VCaP (cell line): ENCODE data around the gene CAPN12.
A peak's percentile ranks its signal among the peaks of the same experiment; 100 is the strongest.

Experiments used
- H3K27ac ChIP-seq: fragments of 450-650 bp; 2 replicates; pipeline ENCODE4 v1.5.1; 2017
- TF ChIP-seq, protein P1 (sequence below): fragments of 450-650 bp; conservative IDR thresholded peaks from 2 replicates; pipeline ENCODE4 v1.5.1; 2017; ENCODE audit warnings: mild to moderate bottlenecking, moderate library complexity

The CAPN12 gene

GRCh38 chr19:38684862-38685665 lies 59.2 kb downstream of the CAPN12 start:
- peak overlapping the region; percentile 9; the same call in 1 of the 2 replicates for H3K27ac ChIP-seq
- TF ChIP-seq, protein P1, sequence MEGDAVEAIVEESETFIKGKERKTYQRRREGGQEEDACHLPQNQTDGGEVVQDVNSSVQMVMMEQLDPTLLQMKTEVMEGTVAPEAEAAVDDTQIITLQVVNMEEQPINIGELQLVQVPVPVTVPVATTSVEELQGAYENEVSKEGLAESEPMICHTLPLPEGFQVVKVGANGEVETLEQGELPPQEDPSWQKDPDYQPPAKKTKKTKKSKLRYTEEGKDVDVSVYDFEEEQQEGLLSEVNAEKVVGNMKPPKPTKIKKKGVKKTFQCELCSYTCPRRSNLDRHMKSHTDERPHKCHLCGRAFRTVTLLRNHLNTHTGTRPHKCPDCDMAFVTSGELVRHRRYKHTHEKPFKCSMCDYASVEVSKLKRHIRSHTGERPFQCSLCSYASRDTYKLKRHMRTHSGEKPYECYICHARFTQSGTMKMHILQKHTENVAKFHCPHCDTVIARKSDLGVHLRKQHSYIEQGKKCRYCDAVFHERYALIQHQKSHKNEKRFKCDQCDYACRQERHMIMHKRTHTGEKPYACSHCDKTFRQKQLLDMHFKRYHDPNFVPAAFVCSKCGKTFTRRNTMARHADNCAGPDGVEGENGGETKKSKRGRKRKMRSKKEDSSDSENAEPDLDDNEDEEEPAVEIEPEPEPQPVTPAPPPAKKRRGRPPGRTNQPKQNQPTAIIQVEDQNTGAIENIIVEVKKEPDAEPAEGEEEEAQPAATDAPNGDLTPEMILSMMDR = no peak

DNA sequence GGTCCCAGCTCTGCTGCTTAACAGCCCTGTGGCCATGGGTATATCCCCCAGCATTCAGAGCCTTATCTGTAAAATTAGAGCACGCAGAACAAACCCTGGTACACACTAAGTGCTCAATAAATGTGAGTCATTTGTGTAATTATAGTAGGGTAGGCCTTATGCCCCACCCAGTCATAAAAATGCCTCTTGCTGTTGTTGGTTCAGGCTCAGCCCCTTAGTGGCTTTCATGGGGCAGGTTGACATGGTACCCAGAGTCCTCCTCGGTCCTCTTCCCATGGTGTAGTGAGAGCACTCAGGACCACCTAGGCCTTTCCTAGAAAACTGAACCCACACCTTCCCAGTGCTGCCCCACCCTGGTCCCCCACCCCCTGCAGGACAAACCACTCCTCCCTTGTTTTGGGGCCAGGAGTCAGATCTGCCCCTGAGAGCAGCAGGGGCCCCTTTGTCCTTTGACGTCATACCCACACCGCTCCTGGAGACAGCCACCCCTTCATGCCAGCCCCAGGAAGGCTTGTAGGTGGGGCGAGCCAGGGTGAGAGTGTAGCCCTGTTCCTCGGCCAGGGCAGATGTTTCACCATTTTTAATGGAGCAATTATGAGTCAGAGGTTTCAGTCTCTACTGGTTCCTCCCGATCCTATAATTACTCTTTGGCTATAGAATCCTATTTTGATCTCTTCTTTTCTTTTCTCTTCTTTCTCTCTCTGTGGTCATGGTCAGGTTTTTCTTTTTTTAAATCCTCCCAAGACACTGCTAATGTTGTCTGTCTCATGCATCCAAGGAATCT lies 60.0 kb downstream of the CAPN12 start:
- TF ChIP-seq, protein P1 = no peak
- 0 out of 2 replicates have a peak overlapping the region, but pooled peaks have one; percentile 9 for H3K27ac ChIP-seq

- H3K27ac ChIP-seq = no peak overlapping the region
Measured at GRCh38 chr19:38683393-38684077, 60.7 kb downstream of the CAPN12 start.

DNA sequence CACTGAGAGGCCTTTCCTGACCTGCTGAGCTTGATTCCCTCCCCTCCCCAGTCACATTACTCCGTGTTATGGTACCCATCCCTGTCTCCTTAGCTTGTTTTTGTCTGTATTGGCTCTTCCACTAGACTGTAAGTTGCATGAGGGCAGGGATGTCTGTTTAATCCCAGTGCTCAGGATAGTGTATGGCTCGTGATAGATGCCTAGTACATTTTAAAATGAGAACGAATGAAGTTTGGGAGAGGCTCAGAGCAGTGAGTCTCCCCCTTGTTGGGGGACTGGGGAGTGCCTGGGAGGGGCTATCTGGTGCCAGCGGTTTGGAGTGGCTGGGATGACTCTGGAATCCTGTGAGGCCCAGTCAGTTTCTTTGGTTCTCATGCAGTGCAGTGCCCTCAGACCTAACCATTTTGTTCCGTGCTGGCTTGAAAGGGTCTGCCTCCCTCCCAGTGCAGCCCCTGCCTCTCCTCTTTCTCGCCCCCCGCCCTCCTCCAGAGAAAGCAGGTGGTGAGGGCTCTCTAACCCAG lies 61.3 kb downstream of the CAPN12 start:
- TF ChIP-seq, protein P1 = no peak
- no peak overlapping the region for H3K27ac ChIP-seq

More at GRCh38 chr19:38683393-38684077, 60.7 kb downstream of the CAPN12 start:
- TF ChIP-seq, protein P1 = no peak

GRCh38 chr19:38682195-38682867 lies 61.9 kb downstream of the CAPN12 start:
- no peak overlapping the region for H3K27ac ChIP-seq
- TF ChIP-seq, protein P1 = no peak
